GM12875 (cell line): ENCODE measurements around the gene RAP1GAP.
"Not testable (repeated sequence)": the region's sequence is repeated elsewhere in the genome, so short reads cannot be mapped to it uniquely, and the experiment has no call there.

Source experiments
- H3K4me3 ChIP-seq: one replicate; pipeline ENCODE4 v1.5.1; 2011; ENCODE audit warnings: low read depth, low read length, control low read depth
- TF ChIP-seq, protein P1 (sequence below): IDR thresholded peaks from 2 replicates; pipeline ENCODE4 v1.5.1; 2011; ENCODE audit warnings: low read depth, mild to moderate bottlenecking, control low read depth, inconsistent platforms, low read length, moderate library complexity, borderline replicate concordance; ENCODE audit not compliant: insufficient read depth

Gene RAP1GAP

GRCh38 chr1:21677168-21677567 is 8.0 kb upstream of the RAP1GAP start:
- TF ChIP-seq, protein P1, sequence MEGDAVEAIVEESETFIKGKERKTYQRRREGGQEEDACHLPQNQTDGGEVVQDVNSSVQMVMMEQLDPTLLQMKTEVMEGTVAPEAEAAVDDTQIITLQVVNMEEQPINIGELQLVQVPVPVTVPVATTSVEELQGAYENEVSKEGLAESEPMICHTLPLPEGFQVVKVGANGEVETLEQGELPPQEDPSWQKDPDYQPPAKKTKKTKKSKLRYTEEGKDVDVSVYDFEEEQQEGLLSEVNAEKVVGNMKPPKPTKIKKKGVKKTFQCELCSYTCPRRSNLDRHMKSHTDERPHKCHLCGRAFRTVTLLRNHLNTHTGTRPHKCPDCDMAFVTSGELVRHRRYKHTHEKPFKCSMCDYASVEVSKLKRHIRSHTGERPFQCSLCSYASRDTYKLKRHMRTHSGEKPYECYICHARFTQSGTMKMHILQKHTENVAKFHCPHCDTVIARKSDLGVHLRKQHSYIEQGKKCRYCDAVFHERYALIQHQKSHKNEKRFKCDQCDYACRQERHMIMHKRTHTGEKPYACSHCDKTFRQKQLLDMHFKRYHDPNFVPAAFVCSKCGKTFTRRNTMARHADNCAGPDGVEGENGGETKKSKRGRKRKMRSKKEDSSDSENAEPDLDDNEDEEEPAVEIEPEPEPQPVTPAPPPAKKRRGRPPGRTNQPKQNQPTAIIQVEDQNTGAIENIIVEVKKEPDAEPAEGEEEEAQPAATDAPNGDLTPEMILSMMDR: no peak
- H3K4me3 ChIP-seq: no peak overlapping the region

DNA sequence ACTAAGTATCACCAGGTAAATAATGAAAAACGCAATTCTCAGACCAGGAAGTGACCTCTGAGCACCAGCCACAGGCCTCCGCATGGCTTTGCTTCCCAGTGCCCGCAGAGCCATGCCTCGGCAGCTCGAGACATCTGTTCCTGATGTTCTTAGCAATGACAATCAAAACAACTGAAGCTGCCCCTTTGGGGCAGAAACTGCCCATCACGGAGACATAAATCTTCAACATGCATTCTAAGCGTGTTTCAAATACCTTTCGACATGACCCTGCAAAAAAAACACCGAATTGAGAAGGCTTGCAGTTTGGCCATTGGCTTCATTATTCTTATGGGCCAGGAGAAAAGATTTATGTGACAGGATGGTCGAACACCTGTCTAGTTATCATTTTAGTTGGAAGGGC is 5.8 kb upstream of the RAP1GAP start:
- H3K4me3 ChIP-seq: no peak overlapping the region
- TF ChIP-seq, protein P1: no peak

- not testable (repeated sequence) for H3K4me3 ChIP-seq
Observed at GRCh38 chr1:21673853-21674252, 4.7 kb upstream of the RAP1GAP start.

DNA sequence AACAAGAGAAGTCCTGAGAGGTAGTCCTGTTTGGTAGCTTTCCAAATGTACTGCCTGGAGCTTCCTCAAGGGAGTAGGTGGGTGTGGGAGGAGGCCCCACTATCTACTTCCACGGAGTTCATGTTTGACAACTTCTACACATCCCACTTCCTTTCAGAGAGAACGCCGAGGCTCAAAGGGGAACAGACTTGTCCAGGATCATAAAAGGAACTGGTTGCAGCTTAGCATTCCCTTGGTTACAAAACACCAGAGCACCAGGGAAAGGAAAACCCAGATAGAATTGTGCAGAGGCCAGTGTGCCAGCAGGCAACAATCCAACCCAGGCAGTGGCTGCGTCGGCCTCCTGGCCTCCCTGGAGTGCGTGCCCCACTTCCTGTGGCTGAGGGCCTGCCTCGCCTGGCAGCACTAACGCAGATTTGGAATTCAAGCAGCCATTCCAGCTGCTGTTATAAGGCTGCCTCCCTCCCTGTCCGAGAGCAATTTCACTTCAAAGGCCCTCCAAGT is 4.2 kb upstream of the RAP1GAP start:
- TF ChIP-seq, protein P1: no peak
- H3K4me3 ChIP-seq: no peak overlapping the region

DNA sequence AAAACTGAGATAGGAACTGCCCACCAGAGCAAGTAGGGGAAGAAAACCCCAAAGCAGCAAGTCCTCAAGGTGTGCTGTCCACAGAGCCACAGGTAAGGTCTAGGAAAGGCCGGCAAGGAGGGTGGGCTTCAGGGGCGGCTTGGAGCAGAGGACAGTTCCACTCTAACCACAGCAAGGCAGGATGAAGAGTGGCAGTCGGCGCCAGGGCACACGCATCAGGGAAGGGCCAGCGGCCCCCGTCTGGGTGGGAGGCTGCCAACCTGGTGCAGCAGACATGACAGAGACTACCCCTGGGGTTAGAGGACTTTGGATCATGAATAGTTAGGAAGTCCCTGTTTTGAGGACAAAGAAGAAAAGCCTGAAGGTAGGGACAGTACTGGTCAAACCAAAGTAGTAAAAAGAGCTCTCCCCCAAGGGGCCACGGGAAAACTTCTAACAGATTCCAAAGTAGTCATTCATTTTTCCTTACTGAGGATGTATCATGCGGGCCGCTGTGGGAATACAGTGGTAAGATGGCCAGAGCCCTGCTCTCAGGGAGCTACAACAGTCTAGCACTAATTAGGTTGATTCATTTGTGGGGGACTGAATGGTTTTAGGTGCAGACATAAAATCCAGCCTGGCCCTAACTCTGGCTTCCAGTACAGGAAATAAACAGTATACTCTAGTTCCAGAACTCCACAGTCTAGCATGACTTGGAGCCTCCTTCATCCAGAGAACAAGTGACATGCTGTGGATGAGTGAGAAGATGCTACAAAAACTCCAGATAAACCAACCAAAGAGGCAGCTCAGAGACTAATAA is 3.5 kb upstream of the RAP1GAP start:
- H3K4me3 ChIP-seq: no peak overlapping the region
- TF ChIP-seq, protein P1: no peak

- TF ChIP-seq, protein P1: no peak
- H3K4me3 ChIP-seq: no peak overlapping the region
Observed at GRCh38 chr1:21671915-21672314, 2.8 kb upstream of the RAP1GAP start.

DNA sequence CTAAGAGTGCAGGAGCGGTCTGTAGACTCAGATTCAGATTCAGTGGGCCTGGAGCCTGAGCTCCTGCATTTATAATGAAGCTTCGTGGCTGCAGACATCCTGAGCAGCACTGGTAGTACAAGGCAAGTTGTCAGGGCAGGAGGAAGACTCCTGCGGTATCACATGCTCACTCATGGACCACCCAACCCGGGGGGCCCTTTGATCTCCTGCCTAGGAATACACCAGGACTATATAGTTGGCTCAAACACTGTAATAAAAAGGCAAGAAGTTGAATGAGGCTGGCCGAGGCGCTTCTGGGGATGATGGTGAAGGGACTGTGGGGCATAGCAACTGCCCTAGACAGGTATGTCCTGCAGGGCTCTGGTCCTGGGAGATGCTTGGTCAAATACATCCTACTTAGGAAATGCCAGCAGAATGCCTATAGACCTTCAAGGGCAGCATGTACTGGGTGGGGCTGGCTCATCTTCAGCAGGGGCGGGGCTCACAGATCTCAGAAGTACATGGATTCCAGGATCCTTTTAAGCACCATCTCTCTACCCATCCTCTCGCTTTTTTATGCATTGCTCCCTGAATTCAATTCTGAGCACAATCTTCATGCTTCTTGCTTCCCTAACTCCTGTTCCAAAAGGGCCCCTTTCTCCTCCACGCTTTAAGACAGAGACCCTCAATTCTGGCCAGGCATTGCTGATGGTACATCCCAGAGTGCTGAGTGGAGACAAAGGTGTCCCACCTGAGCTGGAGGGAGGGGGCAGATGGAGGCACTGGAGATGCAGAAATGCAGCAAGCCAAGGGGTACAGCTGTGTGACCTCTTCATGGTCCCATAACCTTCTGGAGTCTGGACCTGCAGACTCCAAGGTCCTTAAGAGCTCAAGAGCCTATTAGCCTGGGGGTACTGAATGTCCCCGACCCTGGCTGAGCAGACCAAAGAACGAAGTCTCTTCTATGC is 2.1 kb upstream of the RAP1GAP start:
- no peak overlapping the region for H3K4me3 ChIP-seq
- TF ChIP-seq, protein P1: no peak
